BLaER1 (cell line): ENCODE data around the gene R3HDML.

Source experiments
- H3K27ac ChIP-seq: shearing (Covaris generic); formaldehyde crosslinking; 2 replicates; pipeline ENCODE4 v1.8.1; 2022
- H3K27me3 ChIP-seq: shearing (Covaris generic); formaldehyde crosslinking; 2 replicates; pipeline ENCODE4 v1.8.1; 2022
- H3K36me3 ChIP-seq: shearing (Covaris generic); formaldehyde crosslinking; 2 replicates; pipeline ENCODE4 v1.8.1; 2022
- H3K4me1 ChIP-seq: shearing (Covaris generic); formaldehyde crosslinking; 2 replicates; pipeline ENCODE4 v1.8.1; 2022
- H3K4me2 ChIP-seq: shearing (Covaris generic); formaldehyde crosslinking; 2 replicates; pipeline ENCODE4 v1.8.1; 2022
- H3K4me3 ChIP-seq: shearing (Covaris generic); formaldehyde crosslinking; 2 replicates; pipeline ENCODE4 v1.8.1; 2022
- H3K9ac ChIP-seq: shearing (Covaris generic); formaldehyde crosslinking; 2 replicates; pipeline ENCODE4 v1.8.1; 2022
- H3K9me3 ChIP-seq: shearing (Covaris generic); formaldehyde crosslinking; 2 replicates; pipeline ENCODE4 v1.8.1; 2022
- H4K20me1 ChIP-seq: shearing (Covaris generic); formaldehyde crosslinking; 2 replicates; pipeline ENCODE4 v1.8.1; 2022
- Cebpa-rat ChIP-seq: shearing (Covaris generic); IDR thresholded peaks from 2 replicates; pipeline ENCODE4 v1.8.1; 2022

R3HDML gene

GRCh38 chr20:44384423-44385027 is 47.7 kb downstream of the R3HDML start:
- Histone ChIP-seq H3K27ac (no peak overlapping the region), H3K4me1 (no peaks in the 10 kb centered on the region), H4K20me1 (no peaks in the 10 kb centered on the region), H3K27me3 (no peaks in the 10 kb centered on the region), H3K9me3 (no peaks in the 10 kb centered on the region), H3K4me2 (no peak overlapping the region), H3K36me3 (no peaks in the 10 kb centered on the region), H3K4me3 (no peak overlapping the region), H3K9ac (no peak overlapping the region)
- TF ChIP-seq Cebpa-rat = no peak

- Histone ChIP-seq H3K9me3 (no peaks in the 10 kb centered on the region), H4K20me1 (no peaks in the 10 kb centered on the region), H3K27ac (no peak overlapping the region), H3K36me3 (no peaks in the 10 kb centered on the region), H3K4me3 (no peak overlapping the region), H3K4me1 (no peaks in the 10 kb centered on the region), H3K9ac (no peak overlapping the region), H3K4me2 (no peak overlapping the region), H3K27me3 (no peaks in the 10 kb centered on the region)
- TF ChIP-seq Cebpa-rat = no peak
Observed at GRCh38 chr20:44388466-44389023, 51.7 kb downstream of the R3HDML start.

- H3K9me3 ChIP-seq = no peaks in the 10 kb centered on the region
- H3K4me3 ChIP-seq = no peak overlapping the region
- no peak overlapping the region for H3K4me2 ChIP-seq
- H3K4me1 ChIP-seq = no peaks in the 10 kb centered on the region
- no peak for TF ChIP-seq Cebpa-rat
- H3K27me3 ChIP-seq = no peaks in the 10 kb centered on the region
- H3K9ac ChIP-seq = no peak overlapping the region
- H3K27ac ChIP-seq = no peak overlapping the region
- H4K20me1 ChIP-seq = no peaks in the 10 kb centered on the region
- H3K36me3 ChIP-seq = no peaks in the 10 kb centered on the region
Observed at GRCh38 chr20:44389871-44390270, 53.0 kb downstream of the R3HDML start.

DNA sequence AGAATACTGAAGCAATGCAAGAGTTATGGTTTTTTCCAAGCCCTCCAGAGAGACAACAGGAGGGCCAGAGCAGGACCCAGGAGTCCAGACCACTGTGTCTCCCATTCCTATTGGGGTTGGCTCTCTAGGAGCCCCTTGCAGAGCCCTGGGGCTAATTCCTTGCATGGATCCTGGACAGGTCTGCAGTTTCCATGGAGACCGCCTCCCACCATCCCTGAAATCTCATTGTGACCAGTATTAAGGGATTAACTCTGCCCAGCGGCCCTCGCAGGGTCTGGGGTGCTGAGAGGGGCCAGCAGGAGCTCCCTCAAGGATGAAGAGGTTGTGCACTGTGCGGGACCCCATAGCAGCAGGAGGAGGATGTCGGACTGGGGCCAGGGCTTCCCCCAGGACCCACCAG is 53.4 kb downstream of the R3HDML start:
- no peaks in the 10 kb centered on the region for H3K27me3 ChIP-seq
- no peak overlapping the region for H3K27ac ChIP-seq
- no peaks in the 10 kb centered on the region for H3K9me3 ChIP-seq
- H3K4me1 ChIP-seq = no peaks in the 10 kb centered on the region
- H3K9ac ChIP-seq = no peak overlapping the region
- H3K4me3 ChIP-seq = no peak overlapping the region
- TF ChIP-seq Cebpa-rat = no peak
- H3K36me3 ChIP-seq = no peaks in the 10 kb centered on the region
- no peaks in the 10 kb centered on the region for H4K20me1 ChIP-seq
- H3K4me2 ChIP-seq = no peak overlapping the region

DNA sequence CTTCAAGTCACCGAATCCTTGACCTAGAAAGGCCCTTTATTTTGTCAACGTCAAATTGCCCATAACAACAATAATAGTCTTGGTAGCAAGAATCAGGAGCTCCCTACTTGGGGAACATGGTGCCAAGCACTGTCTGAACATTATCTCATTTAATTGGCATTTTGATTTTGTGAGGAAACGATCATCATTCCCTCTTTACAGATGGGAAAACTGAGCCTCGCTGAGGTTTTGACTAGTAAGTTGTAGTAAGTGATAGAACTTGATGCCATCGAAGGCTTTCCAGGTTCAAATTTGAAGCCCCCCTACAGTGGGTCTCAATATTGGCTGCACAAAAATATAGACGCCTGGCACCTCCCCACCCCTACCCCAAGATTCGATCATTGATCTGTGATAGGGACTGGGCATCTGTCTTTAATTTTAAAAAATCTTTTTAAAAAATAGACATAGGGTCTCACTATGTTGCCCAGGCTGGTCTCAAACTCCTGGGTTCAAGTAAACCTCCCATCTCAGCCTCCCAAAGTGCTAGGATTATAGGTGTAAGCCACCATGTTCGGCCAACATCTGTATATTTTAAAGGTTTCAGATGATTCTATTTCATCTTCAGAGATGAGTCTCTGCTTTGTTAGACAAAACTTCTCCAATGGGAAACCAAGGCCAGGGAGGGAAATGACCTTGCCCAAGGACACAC is 55.4 kb downstream of the R3HDML start:
- H3K4me1 ChIP-seq = no peaks in the 10 kb centered on the region
- no peak overlapping the region for H3K4me3 ChIP-seq
- H4K20me1 ChIP-seq = no peaks in the 10 kb centered on the region
- no peaks in the 10 kb centered on the region for H3K27me3 ChIP-seq
- no peak overlapping the region for H3K27ac ChIP-seq
- no peaks in the 10 kb centered on the region for H3K36me3 ChIP-seq
- no peaks in the 10 kb centered on the region for H3K9me3 ChIP-seq
- no peak overlapping the region for H3K4me2 ChIP-seq
- no peak for TF ChIP-seq Cebpa-rat
- no peak overlapping the region for H3K9ac ChIP-seq

DNA sequence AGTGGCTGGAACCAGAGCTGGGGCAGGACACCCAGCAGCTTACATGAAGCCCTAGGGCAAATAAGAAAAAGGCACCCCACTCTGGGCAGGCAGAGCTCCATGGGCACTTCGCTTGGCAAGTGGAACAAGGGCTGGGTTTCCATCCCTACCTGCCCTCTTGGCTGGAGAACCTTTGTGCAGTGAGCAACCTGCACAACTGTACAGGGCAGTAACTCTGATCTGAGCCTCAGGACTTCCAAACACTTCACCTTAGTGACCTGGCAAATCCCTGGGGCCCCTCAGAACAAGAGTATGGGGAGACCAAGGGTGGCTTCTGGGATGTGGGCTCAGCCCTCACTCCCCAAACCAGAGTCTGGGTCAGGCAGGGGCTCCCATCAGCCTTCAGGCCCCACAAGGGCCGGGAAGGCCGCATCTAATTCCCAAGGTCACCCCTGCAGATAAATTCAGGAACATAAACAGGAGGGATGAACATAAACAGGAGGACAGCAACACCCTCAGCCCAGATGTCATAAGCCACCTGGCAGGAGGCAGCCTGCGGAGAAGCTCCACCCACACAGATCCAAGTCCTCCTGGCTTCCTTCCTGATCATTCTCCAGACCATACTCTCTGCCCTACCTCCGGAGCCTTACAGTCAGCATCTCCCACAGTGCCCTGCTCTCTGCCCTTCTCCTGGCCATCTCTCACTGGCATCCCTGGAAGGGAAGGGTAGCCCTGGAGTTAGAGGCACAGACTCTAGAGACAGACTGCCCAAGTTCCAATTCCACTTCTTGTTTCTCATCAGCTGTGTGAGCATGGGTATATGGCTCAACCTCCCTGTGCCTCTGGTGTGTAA is 56.1 kb downstream of the R3HDML start:
- H3K9me3 ChIP-seq = no peaks in the 10 kb centered on the region
- H3K27me3 ChIP-seq = no peaks in the 10 kb centered on the region
- no peaks in the 10 kb centered on the region for H3K4me1 ChIP-seq
- no peaks in the 10 kb centered on the region for H4K20me1 ChIP-seq
- H3K9ac ChIP-seq = no peak overlapping the region
- H3K36me3 ChIP-seq = no peaks in the 10 kb centered on the region
- no peak for TF ChIP-seq Cebpa-rat
- H3K4me2 ChIP-seq = no peak overlapping the region
- H3K27ac ChIP-seq = no peak overlapping the region
- H3K4me3 ChIP-seq = no peak overlapping the region

DNA sequence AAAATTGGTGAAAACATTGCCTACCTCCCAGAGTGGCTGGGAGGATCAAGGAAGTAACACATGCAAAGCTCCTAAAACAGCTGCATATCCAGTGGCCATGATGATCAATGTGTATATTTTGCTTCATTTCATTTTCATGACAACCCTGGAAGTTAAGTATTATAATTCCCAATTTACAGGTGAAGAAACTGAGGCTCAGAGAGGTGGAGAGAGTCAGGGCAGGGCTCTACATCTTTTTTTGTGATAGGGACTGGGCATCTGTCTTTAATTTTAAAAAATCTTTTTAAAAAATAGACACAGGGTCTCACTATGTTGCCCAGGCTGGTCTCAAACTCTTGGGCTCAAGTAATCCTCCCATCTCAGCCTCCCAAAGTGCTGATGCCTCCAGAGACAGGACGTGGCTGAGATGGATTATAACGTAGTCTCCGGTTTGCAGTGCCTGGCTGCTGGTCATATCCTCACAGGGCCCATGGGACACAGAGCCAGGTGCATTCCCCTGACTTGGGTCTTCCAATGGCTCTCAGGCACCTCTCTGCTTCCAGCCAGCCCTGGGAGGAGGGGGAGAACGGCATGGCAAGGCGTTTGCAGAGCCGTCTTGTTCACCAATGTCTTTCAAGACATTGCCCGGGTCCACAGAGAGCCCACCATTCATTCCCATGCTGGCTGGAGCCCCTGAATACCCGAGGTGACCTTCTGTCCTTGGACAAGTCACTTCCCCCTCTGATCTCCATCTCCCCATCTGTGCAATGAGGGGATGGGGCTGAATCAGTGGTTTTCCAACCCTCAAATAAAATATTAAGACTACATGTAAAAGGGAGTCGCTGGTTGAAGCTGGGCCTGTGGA is 57.0 kb downstream of the R3HDML start:
- H3K4me2 ChIP-seq = no peak overlapping the region
- H3K9ac ChIP-seq = no peak overlapping the region
- no peak overlapping the region for H3K27ac ChIP-seq
- TF ChIP-seq Cebpa-rat = no peak
- no peaks in the 10 kb centered on the region for H3K4me1 ChIP-seq
- no peak overlapping the region for H3K4me3 ChIP-seq
- no peaks in the 10 kb centered on the region for H3K9me3 ChIP-seq
- no peaks in the 10 kb centered on the region for H4K20me1 ChIP-seq
- no peaks in the 10 kb centered on the region for H3K27me3 ChIP-seq
- no peaks in the 10 kb centered on the region for H3K36me3 ChIP-seq

DNA sequence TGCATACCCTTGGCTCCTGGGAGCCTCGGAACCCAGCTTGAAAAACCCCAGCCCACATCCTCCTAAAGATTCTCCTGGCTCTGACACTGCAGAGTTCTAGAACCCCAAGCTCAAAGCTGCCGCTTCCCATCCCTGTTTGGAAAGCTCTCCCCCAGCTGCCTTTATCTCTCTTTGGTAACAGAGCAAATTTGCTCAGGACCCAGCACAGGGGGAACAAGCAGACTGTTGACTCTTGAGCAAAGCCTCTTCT is 57.5 kb downstream of the R3HDML start:
- Histone ChIP-seq H3K4me2 (no peak overlapping the region), H3K4me3 (no peak overlapping the region), H3K9ac (no peak overlapping the region), H3K9me3 (no peaks in the 10 kb centered on the region), H4K20me1 (no peaks in the 10 kb centered on the region), H3K36me3 (no peaks in the 10 kb centered on the region), H3K27ac (no peak overlapping the region), H3K4me1 (no peaks in the 10 kb centered on the region), H3K27me3 (no peaks in the 10 kb centered on the region)
- no peak for TF ChIP-seq Cebpa-rat

DNA sequence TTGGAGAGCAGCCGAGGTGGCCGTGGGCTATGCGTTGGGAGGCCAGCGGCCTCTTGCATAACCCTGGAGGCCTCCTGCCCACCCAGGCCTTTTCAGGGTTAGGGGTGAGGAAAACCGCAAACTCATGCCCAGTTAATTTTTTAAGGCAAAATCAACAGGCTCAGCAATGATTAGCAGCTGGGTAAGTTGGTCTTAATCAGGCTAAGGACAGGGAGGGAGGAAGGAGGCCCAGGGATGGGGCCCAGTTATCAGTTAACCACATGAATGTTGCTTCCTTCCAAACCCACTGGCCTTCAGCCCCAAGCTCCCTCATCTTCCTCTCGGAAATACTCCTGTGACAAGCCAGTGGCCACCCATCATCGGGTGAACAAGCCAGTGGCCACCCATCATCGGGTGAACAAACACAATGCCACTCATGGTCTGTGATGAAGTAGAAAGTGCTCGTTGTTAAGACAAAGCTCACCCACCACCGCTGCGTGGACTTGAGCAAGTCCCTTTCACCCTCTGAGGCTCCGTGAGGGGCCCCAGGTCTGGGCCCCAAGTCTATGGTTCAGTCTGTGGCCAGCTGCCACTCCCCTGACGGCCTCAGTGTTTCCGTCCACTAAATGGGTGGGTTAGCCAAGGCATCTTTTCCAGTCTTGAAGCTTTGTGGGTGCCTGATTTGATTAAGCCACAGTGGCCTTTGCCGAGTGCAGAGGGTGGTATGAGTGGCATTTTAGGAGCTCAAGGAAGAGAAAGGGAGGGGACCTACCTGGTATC is 58.0 kb downstream of the R3HDML start:
- no peaks in the 10 kb centered on the region for H3K9me3 ChIP-seq
- no peak overlapping the region for H3K4me3 ChIP-seq
- H3K27me3 ChIP-seq = no peaks in the 10 kb centered on the region
- no peaks in the 10 kb centered on the region for H4K20me1 ChIP-seq
- no peak overlapping the region for H3K27ac ChIP-seq
- no peaks in the 10 kb centered on the region for H3K4me1 ChIP-seq
- H3K36me3 ChIP-seq = no peaks in the 10 kb centered on the region
- H3K4me2 ChIP-seq = no peak overlapping the region
- H3K9ac ChIP-seq = no peak overlapping the region
- TF ChIP-seq Cebpa-rat = no peak
